GM12892 (cell line): Measurements from ENCODE around the gene SLC29A1.

Source experiments
- DNase-seq: peaks from one replicate; pipeline ENCODE4 v3.0.0; 2011; ENCODE audit not compliant: insufficient read length
- FAIRE-seq: peaks from 2 replicates; lab custom pipeline; 2011; peaks lifted over from hg19 to GRCh38; lab: Jason Lieb, UNC
- POLR2A ChIP-seq: IDR thresholded peaks from 2 replicates; pipeline ENCODE4 v1.6.1; 2011; ENCODE audit warnings: low read depth, low read length, control low read depth
- POLR2AphosphoS5 ChIP-seq: IDR thresholded peaks from 2 replicates; pipeline ENCODE4 v1.6.1; 2011; ENCODE audit warnings: low read depth, low read length, control low read depth
- TAF1 ChIP-seq: IDR thresholded peaks from 2 replicates; pipeline ENCODE4 v1.6.1; 2011; ENCODE audit warnings: low read depth, mild to moderate bottlenecking, control low read depth, low read length, borderline replicate concordance

The SLC29A1 gene

DNA sequence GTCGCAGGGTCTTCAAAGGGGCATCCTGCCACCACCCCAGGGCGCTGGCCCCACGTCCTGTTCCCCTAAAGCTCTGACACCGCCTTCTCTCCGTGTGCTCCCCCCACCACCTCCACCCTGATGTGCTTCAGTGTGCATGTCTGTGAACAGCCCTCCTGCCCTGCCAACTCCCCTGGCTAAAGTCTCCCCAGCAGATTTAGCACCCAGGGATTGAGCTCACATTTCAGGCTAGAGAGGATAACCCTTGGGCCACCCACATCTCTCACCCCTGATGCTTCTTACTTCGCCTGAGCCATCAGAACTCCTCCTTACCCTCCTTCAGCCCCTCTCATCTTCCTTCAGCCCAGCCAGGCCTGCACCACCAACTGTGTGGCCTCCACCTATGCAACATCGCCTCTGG lies 54.4 kb downstream of the SLC29A1 start:
- no peak for DNase-seq
- no peak for TF ChIP-seq TAF1
- no peak for TF ChIP-seq POLR2A
- TF ChIP-seq POLR2AphosphoS5: no peak
- FAIRE-seq: no peak

DNA sequence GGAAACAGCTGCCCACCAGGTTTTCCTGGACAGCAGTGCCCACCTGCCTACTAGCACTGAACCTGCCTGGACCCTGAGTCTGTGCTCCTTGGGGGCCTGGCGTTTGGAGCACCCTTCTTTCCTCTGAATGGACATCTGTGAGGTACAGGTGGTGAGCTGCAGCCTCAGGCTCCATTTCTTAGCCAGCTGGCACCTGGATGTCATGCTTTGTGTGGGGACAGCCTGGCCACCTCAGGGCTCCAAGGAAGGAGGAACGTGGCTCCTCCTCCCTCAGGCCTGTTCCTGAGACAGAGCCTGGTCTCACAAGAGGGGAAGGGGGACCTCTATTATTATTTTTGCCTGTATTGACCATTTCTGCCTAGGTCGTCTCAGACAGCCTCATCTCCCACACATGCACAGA lies 54.9 kb downstream of the SLC29A1 start:
- no peak for FAIRE-seq
- TF ChIP-seq TAF1 (no peak), POLR2A (no peak), POLR2AphosphoS5 (no peak)

DNA sequence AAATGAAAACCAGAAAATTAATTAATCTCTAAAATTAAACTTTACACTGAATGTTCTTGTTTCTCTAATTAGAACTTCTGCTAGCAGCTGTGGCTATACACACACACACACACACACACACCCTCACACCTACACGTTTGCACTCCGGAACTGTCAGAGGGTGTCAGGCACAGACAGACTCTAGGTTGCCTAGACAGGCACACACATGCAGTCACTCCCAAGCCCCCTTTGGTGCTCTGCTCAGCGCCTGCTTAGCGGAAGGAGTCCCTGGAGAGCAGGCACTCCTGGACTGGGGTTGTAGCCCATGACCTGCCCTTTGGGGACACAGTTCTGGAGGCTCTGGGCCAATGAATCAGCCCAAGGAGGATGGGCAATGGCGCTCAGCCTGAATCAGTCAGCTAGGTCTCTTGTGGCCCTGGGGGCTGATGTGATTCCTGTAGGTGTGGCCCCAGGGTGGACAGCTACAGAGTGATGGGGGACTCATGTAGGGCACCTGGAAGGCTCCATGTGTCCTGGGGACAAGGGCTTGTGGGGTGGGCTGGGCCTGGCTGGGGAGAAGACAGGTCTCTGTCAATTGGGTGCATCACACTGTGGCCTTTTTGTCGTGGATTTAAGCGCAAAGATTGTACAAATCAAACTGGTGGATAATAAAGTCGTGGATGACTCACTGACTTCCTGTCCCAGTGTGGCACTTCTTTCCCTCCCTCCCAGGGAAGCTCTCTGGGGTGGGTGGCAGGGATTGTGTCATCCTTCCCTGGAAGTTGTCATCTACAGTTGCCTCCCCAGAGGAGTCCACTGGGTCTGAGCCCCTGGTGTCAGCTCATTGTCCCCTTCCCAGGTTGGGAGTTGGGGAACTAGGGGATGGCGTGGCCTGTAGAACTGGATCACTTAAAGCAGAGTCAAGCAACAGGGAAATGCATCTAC lies 55.6 kb downstream of the SLC29A1 start:
- FAIRE-seq (no peak), DNase-seq (no peak)
- TF ChIP-seq TAF1 (no peak), POLR2A (no peak), POLR2AphosphoS5 (no peak)

More for the DNA sequence above, 54.9 kb downstream of the SLC29A1 start:
- DNase-seq: no peak
